ENCODE measurements around the gene GAS2. TPM values are rescaled to one million over a fixed set of nuclear protein-coding genes. Genes with fewer than 3 reads are reported as not detected.
A peak's percentile ranks its signal among the peaks of the same experiment; 100 is the strongest.

Gene GAS2
- total RNA-seq, 2 experiments from 2014 or later = 0.89 to 1.5 TPM

GRCh38 chr11:22800482-22800881 lies 134.1 kb downstream of the GAS2 start:
- CTCF ChIA-PET = interaction anchor here (1.7 to 1.8 kb wide), 2 partner anchors 8 to 29 kb away, joined by 5 to 6 read pairs; partner anchors contain the start of gene SVIP

GRCh38 chr11:22802861-22803260 lies 136.4 kb downstream of the GAS2 start:
- no peak overlapping the region for H3K27ac Mint-ChIP-seq
- no peak for DNase-seq
- H3K4me1 Mint-ChIP-seq (ENCODE audit: low read depth) = no peaks in the 10 kb centered on the region
- no peak for ATAC-seq
- no peak overlapping the region for H3K4me3 Mint-ChIP-seq
- H3K36me3 Mint-ChIP-seq (ENCODE audit: low read depth) = no peaks in the 10 kb centered on the region
- H3K9me3 Mint-ChIP-seq (ENCODE audit: insufficient read depth) = no peaks in the 10 kb centered on the region
- POLR2A ChIA-PET = no interaction called here
- H3K27me3 Mint-ChIP-seq (ENCODE audit: low read depth) = peaks cover 3% of the 10 kb centered on the region
- CTCF ChIA-PET = interaction anchor here (1.8 kb wide), 1 partner anchor 15 kb away, joined by 5 read pairs; no protein-coding TSS in a partner anchor

More at GRCh38 chr11:22800482-22800881, 134.1 kb downstream of the GAS2 start:
- DNase-seq (no peak), ATAC-seq (no peak)
- Mint-ChIP-seq H3K27me3 (ENCODE audit: low read depth) (peaks cover 7% of the 10 kb centered on the region), H3K9me3 (ENCODE audit: insufficient read depth) (no peaks in the 10 kb centered on the region), H3K4me3 (no peak overlapping the region), H3K27ac (no peak overlapping the region), H3K4me1 (ENCODE audit: low read depth) (no peaks in the 10 kb centered on the region), H3K36me3 (ENCODE audit: low read depth) (no peaks in the 10 kb centered on the region)
- POLR2A ChIA-PET = no interaction called here

- CTCF ChIA-PET = no interaction called here
- Mint-ChIP-seq H3K27ac (no peak overlapping the region), H3K4me3 (no peak overlapping the region), H3K4me1 (ENCODE audit: low read depth) (peaks cover 4% of the 10 kb centered on the region), H3K9me3 (ENCODE audit: insufficient read depth) (peaks cover 5% of the 10 kb centered on the region), H3K36me3 (ENCODE audit: low read depth) (peaks cover 3% of the 10 kb centered on the region), H3K27me3 (ENCODE audit: low read depth) (no peaks in the 10 kb centered on the region)
- POLR2A ChIA-PET = no interaction called here
- ATAC-seq (no peak), DNase-seq (no peak)
Measured at GRCh38 chr11:22807391-22807790, 141.0 kb downstream of the GAS2 start.

GRCh38 chr11:22807855-22808570 lies 141.6 kb downstream of the GAS2 start:
- Mint-ChIP-seq H3K27me3 (ENCODE audit: low read depth) (no peaks in the 10 kb centered on the region), H3K27ac (no peak overlapping the region), H3K4me1 (ENCODE audit: low read depth) (peaks cover 4% of the 10 kb centered on the region), H3K36me3 (ENCODE audit: low read depth) (peaks cover 3% of the 10 kb centered on the region), H3K4me3 (no peak overlapping the region), H3K9me3 (ENCODE audit: insufficient read depth) (peaks cover 5% of the 10 kb centered on the region)
- POLR2A ChIA-PET = no interaction called here
- ATAC-seq = no peak
- DNase-seq = no peak
- CTCF ChIA-PET = interaction anchor here (1.2 kb wide), 1 partner anchor 68 kb away, joined by 4 read pairs; no protein-coding TSS in a partner anchor

GRCh38 chr11:22808571-22809197 lies 142.3 kb downstream of the GAS2 start:
- ATAC-seq (no peak), DNase-seq (no peak)
- no peaks in the 10 kb centered on the region for H3K27me3 Mint-ChIP-seq (ENCODE audit: low read depth)
- ChIA-PET POLR2A (no interaction called here), CTCF (interaction anchor here (1.2 to 1.7 kb wide), 2 partner anchors 16 to 67 kb away, joined by 4 read pairs; no protein-coding TSS in a partner anchor)
- peaks cover 5% of the 10 kb centered on the region for H3K9me3 Mint-ChIP-seq (ENCODE audit: insufficient read depth)
- no peak overlapping the region for H3K27ac Mint-ChIP-seq
- H3K36me3 Mint-ChIP-seq (ENCODE audit: low read depth) = peaks cover 3% of the 10 kb centered on the region
- H3K4me1 Mint-ChIP-seq (ENCODE audit: low read depth) = peaks cover 4% of the 10 kb centered on the region
- no peak overlapping the region for H3K4me3 Mint-ChIP-seq

GRCh38 chr11:22809893-22810292 lies 143.5 kb downstream of the GAS2 start:
- CTCF ChIA-PET = interaction anchor here (1.1 to 1.7 kb wide), 2 partner anchors 17 to 19 kb away, joined by 4 read pairs; no protein-coding TSS in a partner anchor
- no peaks in the 10 kb centered on the region for H3K27me3 Mint-ChIP-seq (ENCODE audit: low read depth)
- peaks cover 4% of the 10 kb centered on the region for H3K4me1 Mint-ChIP-seq (ENCODE audit: low read depth)

GRCh38 chr11:22822203-22822602 lies 155.8 kb downstream of the GAS2 start:
- H3K4me3 Mint-ChIP-seq = no peak overlapping the region
- peaks cover under 1% of the 10 kb centered on the region for H3K4me1 Mint-ChIP-seq (ENCODE audit: low read depth)
- ChIA-PET POLR2A (no interaction called here), CTCF (no interaction called here)
- H3K9me3 Mint-ChIP-seq (ENCODE audit: insufficient read depth) = no peaks in the 10 kb centered on the region
- H3K36me3 Mint-ChIP-seq (ENCODE audit: low read depth) = peaks cover 50% of the 10 kb centered on the region
- H3K27me3 Mint-ChIP-seq (ENCODE audit: low read depth) = no peaks in the 10 kb centered on the region
- ATAC-seq (no peak), DNase-seq (no peak)
- no peak overlapping the region for H3K27ac Mint-ChIP-seq

More at GRCh38 chr11:22809893-22810292, 143.5 kb downstream of the GAS2 start:
- H3K27ac Mint-ChIP-seq = no peak overlapping the region
- ATAC-seq = no peak
- POLR2A ChIA-PET = no interaction called here
- peaks cover 3% of the 10 kb centered on the region for H3K36me3 Mint-ChIP-seq (ENCODE audit: low read depth)
- no peak for DNase-seq
- H3K4me3 Mint-ChIP-seq = no peak overlapping the region
- H3K9me3 Mint-ChIP-seq (ENCODE audit: insufficient read depth) = peaks cover 5% of the 10 kb centered on the region

GRCh38 chr11:22828373-22828772 lies 162.0 kb downstream of the GAS2 start:
- ChIA-PET CTCF (interaction anchor here (0.9 to 2.4 kb wide), 8 partner anchors 8 to 204 kb away, joined by 3 to 13 read pairs (median 4); partner anchors contain the start of gene FANCF), POLR2A (interaction anchor here (0.8 to 1.6 kb wide), 4 partner anchors 8 to 203 kb away, joined by 3 to 7 read pairs (median 4); partner anchors contain the start of gene FANCF)
- peak overlapping the region; percentile 78 for H3K4me3 Mint-ChIP-seq

GRCh38 chr11:22829231-22830081 lies 163.0 kb downstream of the GAS2 start, which contains the start of gene SVIP:
Gene SVIP (minus strand): TSS chr11:22829801. CDS start chr11:22829748, 53 bp downstream.
- ChIA-PET CTCF (interaction anchor here (0.7 to 2.4 kb wide), 15 partner anchors 8 to 493 kb away, joined by 3 to 13 read pairs (median 4); partner anchors contain the start of gene FANCF), POLR2A (interaction anchor here (0.7 to 1.6 kb wide), 7 partner anchors 9 to 204 kb away, joined by 3 to 7 read pairs (median 3); partner anchors contain the start of gene FANCF)
- Mint-ChIP-seq H3K9me3 (ENCODE audit: insufficient read depth) (no peaks in the 10 kb centered on the region), H3K4me3 (peak within 1 kb of the TSS; percentile 78), H3K27me3 (ENCODE audit: low read depth) (no peaks in the 10 kb centered on the region), H3K4me1 (ENCODE audit: low read depth) (peaks cover 14% of the 10 kb centered on the region), H3K36me3 (ENCODE audit: low read depth) (peaks cover 15% of the 10 kb centered on the region), H3K27ac (peak within 1 kb of the TSS; percentile 89)
- ATAC-seq (peak; percentile 90), DNase-seq (peak; percentile 94)

More at GRCh38 chr11:22828373-22828772, 162.0 kb downstream of the GAS2 start:
- Mint-ChIP-seq H3K36me3 (ENCODE audit: low read depth) (peaks cover 22% of the 10 kb centered on the region), H3K9me3 (ENCODE audit: insufficient read depth) (no peaks in the 10 kb centered on the region), H3K27me3 (ENCODE audit: low read depth) (no peaks in the 10 kb centered on the region), H3K27ac (peak overlapping the region; percentile 74), H3K4me1 (ENCODE audit: low read depth) (peaks cover 14% of the 10 kb centered on the region)
- no peak for DNase-seq
- no peak for ATAC-seq

GRCh38 chr11:22830082-22830414 lies 163.6 kb downstream of the GAS2 start:
- H3K9me3 Mint-ChIP-seq (ENCODE audit: insufficient read depth) = no peaks in the 10 kb centered on the region
- peak overlapping the region; percentile 78 for H3K4me3 Mint-ChIP-seq
- H3K36me3 Mint-ChIP-seq (ENCODE audit: low read depth) = peaks cover 9% of the 10 kb centered on the region
- H3K4me1 Mint-ChIP-seq (ENCODE audit: low read depth) = peaks cover 14% of the 10 kb centered on the region
- ChIA-PET CTCF (interaction anchor here (0.9 to 2.4 kb wide), 6 partner anchors 10 to 494 kb away, joined by 3 to 13 read pairs (median 4); partner anchors contain the start of gene FANCF), POLR2A (interaction anchor here (0.7 to 1.5 kb wide), 3 partner anchors 42 to 205 kb away, joined by 3 to 6 read pairs (median 3); partner anchors contain the start of gene FANCF)
- no peak for DNase-seq
- peak overlapping the region; percentile 75 for H3K27ac Mint-ChIP-seq
- ATAC-seq = no peak
- no peaks in the 10 kb centered on the region for H3K27me3 Mint-ChIP-seq (ENCODE audit: low read depth)

- Mint-ChIP-seq H3K27me3 (ENCODE audit: low read depth) (no peaks in the 10 kb centered on the region), H3K9me3 (ENCODE audit: insufficient read depth) (no peaks in the 10 kb centered on the region), H3K36me3 (ENCODE audit: low read depth) (no peaks in the 10 kb centered on the region), H3K4me1 (ENCODE audit: low read depth) (peaks cover 11% of the 10 kb centered on the region), H3K4me3 (no peak overlapping the region), H3K27ac (no peak overlapping the region)
- POLR2A ChIA-PET = no interaction called here
- CTCF ChIA-PET = no interaction called here
- ATAC-seq (no peak), DNase-seq (no peak)
Measured at GRCh38 chr11:22832315-22833015, 166.1 kb downstream of the GAS2 start.

Measured in activated CD8-positive, alpha-beta T cell treated with anti-CD3 and anti-CD28 coated beads, Interleukin-2, amount 10 ng/mL, durations not matched to agents 7 days and 5 days (primary cell).